GM23338 (cell line): Measurements from ENCODE around the gene HDAC5.

Experiments used
- CREB1 ChIP-seq: fragments of 250-450 bp; sonication (Bioruptor Pico); IDR thresholded peaks from 2 replicates; pipeline ENCODE4 v1.5.0; 2020; ENCODE audit warnings: low read depth, mild to moderate bottlenecking, moderate library complexity
- EZH2 ChIP-seq: fragments of 200-600 bp; sonication (generic); IDR thresholded peaks from one replicate; pipeline ENCODE4 v1.8.0; 2017; ENCODE audit warnings: antibody characterized with exemption, mild to moderate bottlenecking, low read depth; ENCODE audit not compliant: unreplicated experiment
- EZH2phosphoT487 ChIP-seq: fragments of 200-600 bp; sonication (generic); IDR thresholded peaks from one replicate; pipeline ENCODE4 v1.8.1; 2018; ENCODE audit warnings: antibody characterized with exemption; ENCODE audit not compliant: unreplicated experiment
- POLR2AphosphoS5 ChIP-seq: IDR thresholded peaks from 2 replicates; pipeline ENCODE4 v1.6.1; 2016; ENCODE audit warnings: antibody characterized with exemption, low read depth
- REST ChIP-seq: IDR thresholded peaks from one replicate; pipeline ENCODE4 v1.6.1; 2018; ENCODE audit warnings: antibody characterized with exemption; ENCODE audit not compliant: unreplicated experiment
- TF ChIP-seq, protein P1 (sequence below), 2 experiments: fragments of 200-600 bp in 1 of 2; sonication (generic) in 1 of 2; conservative IDR thresholded peaks; 2 replicates each; pipeline versions ENCODE4 v1.5.1 to v1.6.1; 2016 to 2017; ENCODE audit warnings: antibody characterized with exemption in 2 of 2, low read depth in 2 of 2, mild to moderate bottlenecking in 2 of 2, moderate library complexity in 1 of 2

DNA sequence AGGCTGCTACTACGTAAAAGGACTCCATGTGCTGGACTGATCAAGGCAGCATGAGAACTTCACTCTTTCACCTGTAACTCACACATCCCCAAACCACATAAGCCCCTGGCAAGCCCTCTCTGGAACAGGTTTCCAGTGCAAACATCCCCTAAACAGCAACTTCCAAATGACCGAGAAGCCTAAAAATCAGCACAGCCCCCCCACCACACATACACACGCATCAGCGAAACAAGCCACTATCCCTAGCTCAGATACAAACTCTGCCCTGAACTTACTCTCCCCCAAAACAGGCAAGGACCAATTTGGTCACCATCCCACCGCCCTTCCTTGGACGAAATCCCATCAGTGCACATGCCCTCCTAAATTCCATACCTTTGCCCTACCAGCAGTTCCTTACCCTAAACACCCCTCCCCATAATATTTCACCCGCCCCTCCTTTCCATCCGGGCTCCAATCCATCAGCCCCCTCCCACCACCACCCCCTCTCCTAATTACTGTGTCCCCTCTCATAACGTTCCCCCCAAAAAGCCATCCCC lies 57.7 kb downstream of the HDAC5 start:
- TF ChIP-seq, protein P1, sequence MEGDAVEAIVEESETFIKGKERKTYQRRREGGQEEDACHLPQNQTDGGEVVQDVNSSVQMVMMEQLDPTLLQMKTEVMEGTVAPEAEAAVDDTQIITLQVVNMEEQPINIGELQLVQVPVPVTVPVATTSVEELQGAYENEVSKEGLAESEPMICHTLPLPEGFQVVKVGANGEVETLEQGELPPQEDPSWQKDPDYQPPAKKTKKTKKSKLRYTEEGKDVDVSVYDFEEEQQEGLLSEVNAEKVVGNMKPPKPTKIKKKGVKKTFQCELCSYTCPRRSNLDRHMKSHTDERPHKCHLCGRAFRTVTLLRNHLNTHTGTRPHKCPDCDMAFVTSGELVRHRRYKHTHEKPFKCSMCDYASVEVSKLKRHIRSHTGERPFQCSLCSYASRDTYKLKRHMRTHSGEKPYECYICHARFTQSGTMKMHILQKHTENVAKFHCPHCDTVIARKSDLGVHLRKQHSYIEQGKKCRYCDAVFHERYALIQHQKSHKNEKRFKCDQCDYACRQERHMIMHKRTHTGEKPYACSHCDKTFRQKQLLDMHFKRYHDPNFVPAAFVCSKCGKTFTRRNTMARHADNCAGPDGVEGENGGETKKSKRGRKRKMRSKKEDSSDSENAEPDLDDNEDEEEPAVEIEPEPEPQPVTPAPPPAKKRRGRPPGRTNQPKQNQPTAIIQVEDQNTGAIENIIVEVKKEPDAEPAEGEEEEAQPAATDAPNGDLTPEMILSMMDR (conservative IDR thresholded peaks at IDR 0.05; ENCODE audit: low read depth in 2 of 2), result no peak
- TF ChIP-seq EZH2phosphoT487 (no peak), CREB1 (CRISPR knock-in tag) (no peak), EZH2 (no peak), POLR2AphosphoS5 (no peak), REST (no peak)
